Lung (tissue), 12 donors: ENCODE measurements around the gene NEAT1. TPM values are rescaled to one million over a fixed set of nuclear protein-coding genes. Genes with fewer than 3 reads are reported as not detected.

Experiments
- ATAC-seq: fragments of 200-7000 bp; cut with Tn5 transposase; one replicate; pipeline ENCODE4 v1.9.1; 2020; ENCODE audit warnings: moderate number of reproducible peaks; ENCODE audit not compliant: insufficient read depth, low FRiP score
- DNase-seq, 3 donors: peaks; one replicate each; pipeline ENCODE4 v3.0.0-alpha.2; 2013 to 2017
- H3K27ac ChIP-seq, 2 donors: one replicate each; pipeline ENCODE4 v1.5.1; 2013; ENCODE audit warnings: mild to moderate bottlenecking in 2 of 2, moderate library complexity in 2 of 2, control low read depth in 1 of 2, inconsistent platforms in 1 of 2, low read depth in 1 of 2, low read length in 1 of 2
- H3K27me3 ChIP-seq, 3 donors: one replicate each; pipeline ENCODE4 v1.5.1; 2013; ENCODE audit warnings: low read length in 2 of 3; ENCODE audit not compliant: control insufficient read depth in 3 of 3, insufficient read depth in 3 of 3
- H3K36me3 ChIP-seq, 4 donors: one replicate each; pipeline ENCODE4 v1.5.1; 2013; ENCODE audit warnings: low read length in 4 of 4, mild to moderate bottlenecking in 1 of 4, moderate library complexity in 1 of 4; ENCODE audit not compliant: control insufficient read depth in 4 of 4, insufficient read depth in 4 of 4
- H3K4me1 ChIP-seq, 5 donors: one replicate each; pipeline ENCODE4 v1.5.1; 2013; ENCODE audit warnings: low read length in 5 of 5, mild to moderate bottlenecking in 2 of 5, moderate library complexity in 1 of 5; ENCODE audit not compliant: control insufficient read depth in 5 of 5, insufficient read depth in 5 of 5
- H3K4me3 ChIP-seq: one replicate; pipeline ENCODE4 v1.5.1; 2013; ENCODE audit warnings: mild to moderate bottlenecking, control low read depth, moderate library complexity
- H3K9ac ChIP-seq, 2 donors: one replicate each; pipeline ENCODE4 v1.5.1; 2013; ENCODE audit warnings: low read length in 2 of 2, control low read depth in 1 of 2; ENCODE audit not compliant: insufficient read depth in 1 of 2
- H3K9me3 ChIP-seq, 4 donors: one replicate each; pipeline ENCODE4 v1.5.1; 2013; ENCODE audit warnings: low read length in 3 of 4, mild to moderate bottlenecking in 1 of 4, moderate library complexity in 1 of 4; ENCODE audit not compliant: control insufficient read depth in 4 of 4, insufficient read depth in 3 of 4
- WGBS, 2 donors: extraction: QIAGEN DNeasy Blood & Tissue Kit; methylation state at CpG; one replicate each; pipeline ENCODE4 v1.1.7; 2013; 5-methylcytosine and 5-hydroxymethylcytosine counted together
- polyA plus RNA-seq, 2 donors: library from polyadenylated mRNA; stranded (reverse); fragments of 200-250 nt; gene quantifications; one replicate each; pipeline ENCODE4 v1.2.1, GENCODE V29; 2013
- total RNA-seq, 2 donors: library from RNA; depleted of rRNA in 1 of 2; stranded (reverse); fragments of >200 nt in 1 of 2; gene quantifications; one replicate each; pipeline ENCODE4 v1.2.1, GENCODE V29; 2014 to 2021
- TF ChIP-seq, protein P1 (sequence below): IDR thresholded peaks from 2 replicates; pipeline ENCODE4 v1.5.1; 2012; ENCODE audit warnings: mild to moderate bottlenecking; ENCODE audit errors: control extremely low read depth, extremely low read depth
- donor health status: control.
- donor health status: control.
- donor health status: Bipolar disorder and iron deficiency.
- donor health status: healthy.
- donor health status: DM: yes; HTN: yes; CAD: no.

The NEAT1 gene
- total and polyA plus RNA-seq, 4 donors, result 481 to 1,176 (median 715) TPM

DNA sequence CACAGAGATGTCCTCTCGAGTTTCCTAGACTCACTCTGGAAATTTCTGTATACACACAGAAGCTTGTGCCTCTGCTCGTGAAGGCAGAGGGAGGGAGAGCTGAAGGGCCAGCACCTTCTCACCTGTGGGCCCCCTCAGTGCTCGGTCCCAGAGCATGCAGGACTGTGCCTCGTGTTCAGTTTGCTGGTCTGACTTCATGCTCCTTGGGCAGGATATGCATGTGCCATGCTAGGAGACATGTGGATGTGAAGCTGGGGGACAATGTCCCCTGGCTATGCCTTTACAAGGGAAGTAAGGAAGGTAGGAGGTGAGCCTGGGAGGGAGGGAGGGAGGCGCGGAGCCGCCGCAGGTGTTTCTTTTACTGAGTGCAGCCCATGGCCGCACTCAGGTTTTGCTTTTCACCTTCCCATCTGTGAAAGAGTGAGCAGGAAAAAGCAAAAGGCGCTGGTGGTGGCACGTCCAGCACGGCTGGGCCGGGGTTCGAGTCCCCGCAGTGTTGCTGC, 22.6 kb downstream of the NEAT1 start:
- H3K9ac ChIP-seq, result no peak overlapping the region
- no peak overlapping the region for H3K4me3 ChIP-seq
- peaks cover 0 to 10% (median 2%) of the 10 kb centered on the region in 5 donors for H3K4me1 ChIP-seq
- peak overlapping the region in 1 of 2 donors; percentile 27 for H3K27ac ChIP-seq
- DNase-seq (no peak), ATAC-seq (no peak)
- no peaks in the 10 kb centered on the region for H3K27me3 ChIP-seq
- TF ChIP-seq, protein P1, sequence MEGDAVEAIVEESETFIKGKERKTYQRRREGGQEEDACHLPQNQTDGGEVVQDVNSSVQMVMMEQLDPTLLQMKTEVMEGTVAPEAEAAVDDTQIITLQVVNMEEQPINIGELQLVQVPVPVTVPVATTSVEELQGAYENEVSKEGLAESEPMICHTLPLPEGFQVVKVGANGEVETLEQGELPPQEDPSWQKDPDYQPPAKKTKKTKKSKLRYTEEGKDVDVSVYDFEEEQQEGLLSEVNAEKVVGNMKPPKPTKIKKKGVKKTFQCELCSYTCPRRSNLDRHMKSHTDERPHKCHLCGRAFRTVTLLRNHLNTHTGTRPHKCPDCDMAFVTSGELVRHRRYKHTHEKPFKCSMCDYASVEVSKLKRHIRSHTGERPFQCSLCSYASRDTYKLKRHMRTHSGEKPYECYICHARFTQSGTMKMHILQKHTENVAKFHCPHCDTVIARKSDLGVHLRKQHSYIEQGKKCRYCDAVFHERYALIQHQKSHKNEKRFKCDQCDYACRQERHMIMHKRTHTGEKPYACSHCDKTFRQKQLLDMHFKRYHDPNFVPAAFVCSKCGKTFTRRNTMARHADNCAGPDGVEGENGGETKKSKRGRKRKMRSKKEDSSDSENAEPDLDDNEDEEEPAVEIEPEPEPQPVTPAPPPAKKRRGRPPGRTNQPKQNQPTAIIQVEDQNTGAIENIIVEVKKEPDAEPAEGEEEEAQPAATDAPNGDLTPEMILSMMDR, result no peak
- peaks cover 0 to 3% (median 0%) of the 10 kb centered on the region in 4 donors for H3K9me3 ChIP-seq
- 89 to 94% methylated on average over 15 of the region's 15 CpGs for WGBS, 2 donors
- peaks cover 0 to 39% (median 5%) of the 10 kb centered on the region in 4 donors for H3K36me3 ChIP-seq

DNA sequence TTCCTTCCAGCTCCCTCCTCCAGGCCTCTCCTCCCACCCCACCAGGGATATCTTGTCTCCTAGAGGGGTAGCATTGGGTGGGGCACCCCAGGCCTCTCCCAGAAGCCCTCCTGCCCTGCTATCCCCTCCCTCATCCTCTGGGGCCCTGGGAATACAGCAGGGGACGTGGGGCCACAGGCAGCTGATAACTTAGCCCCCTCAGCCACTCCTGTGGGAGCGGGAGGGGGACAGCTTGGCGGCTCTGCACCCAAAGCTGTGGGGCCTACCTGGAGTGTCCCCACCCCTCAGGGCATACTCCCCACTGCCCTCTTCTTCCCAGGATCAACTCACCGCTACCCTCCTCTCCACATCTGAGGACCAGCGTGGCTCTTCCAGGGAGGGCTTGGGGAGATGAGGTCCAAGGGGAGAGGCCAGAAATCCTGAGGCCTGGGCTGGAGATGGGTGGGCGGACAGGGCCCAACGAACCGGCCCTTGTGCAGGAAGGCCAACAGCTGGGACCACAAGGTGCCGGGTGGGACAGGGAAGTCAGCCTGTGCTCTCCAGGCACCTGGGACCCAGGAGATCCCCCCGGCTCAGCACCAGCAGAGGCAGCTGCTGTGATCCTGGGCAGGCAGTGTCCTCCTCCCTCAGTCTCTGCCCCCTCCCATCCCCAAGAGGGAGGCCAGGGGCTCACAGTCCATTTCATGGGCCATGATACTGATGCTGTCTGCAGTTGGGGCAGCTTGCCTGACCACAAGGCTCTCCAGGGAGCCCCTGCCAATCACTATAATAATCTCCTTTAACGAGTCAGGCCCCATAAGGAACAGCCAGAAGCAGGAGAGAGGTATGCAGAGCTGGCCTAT, 23.2 kb downstream of the NEAT1 start:
- peaks cover 0 to 3% (median 0%) of the 10 kb centered on the region in 4 donors for H3K9me3 ChIP-seq
- TF ChIP-seq, protein P1, result no peak
- ATAC-seq, result no peak
- peaks cover 0 to 10% (median 2%) of the 10 kb centered on the region in 5 donors for H3K4me1 ChIP-seq
- peaks cover 0 to 36% (median 5%) of the 10 kb centered on the region in 4 donors for H3K36me3 ChIP-seq
- H3K9ac ChIP-seq, result no peak overlapping the region
- no peak for DNase-seq
- 82 to 89% methylated on average over 11 of the region's 11 CpGs for WGBS, 2 donors
- H3K27ac ChIP-seq, result peak overlapping the region; percentile 12 to 37
- no peak overlapping the region for H3K4me3 ChIP-seq
- H3K27me3 ChIP-seq, result no peaks in the 10 kb centered on the region

DNA sequence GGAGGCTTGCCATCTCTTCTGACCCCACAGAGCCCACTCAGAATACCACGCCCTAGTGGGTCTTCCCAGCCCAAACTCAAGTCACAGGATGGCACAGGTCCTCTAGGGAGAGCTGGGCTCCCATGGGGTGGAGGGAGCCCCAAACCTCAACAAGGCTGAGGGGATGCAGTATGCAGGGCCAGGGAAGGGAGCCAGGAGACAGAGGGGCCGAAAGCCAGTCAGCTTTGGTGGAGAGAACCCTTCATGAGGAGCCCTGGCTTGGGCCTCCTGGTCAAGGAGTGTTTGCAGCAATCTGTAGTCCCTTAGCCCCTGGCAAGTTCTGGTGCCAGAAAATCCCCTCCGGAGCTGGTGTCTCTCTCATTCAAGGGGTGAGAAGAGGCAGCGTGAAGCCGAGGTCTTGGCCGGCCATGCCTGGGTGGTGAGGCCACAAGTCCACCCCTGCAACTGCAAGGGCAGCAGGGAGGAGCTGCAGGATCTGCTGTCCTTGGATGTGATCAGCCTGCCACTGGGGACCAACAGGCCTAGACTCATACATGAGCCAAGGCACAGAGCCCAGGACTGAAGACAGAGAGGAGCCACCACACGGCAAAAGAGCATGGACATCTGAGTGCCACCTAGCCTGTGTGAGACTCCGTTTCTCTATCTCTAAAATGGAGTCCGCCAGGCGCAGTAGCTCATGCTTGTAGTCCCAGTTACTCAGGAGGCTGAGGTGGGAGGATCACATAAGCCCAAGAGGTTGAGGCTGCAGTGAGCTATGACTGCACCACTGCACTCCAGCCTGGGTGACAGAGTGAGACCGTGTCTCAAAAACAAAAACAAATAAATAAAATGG, 24.1 kb downstream of the NEAT1 start:
- no peak overlapping the region for H3K9ac ChIP-seq
- H3K4me3 ChIP-seq, result no peak overlapping the region
- H3K36me3 ChIP-seq, result peaks cover 0 to 35% (median 5%) of the 10 kb centered on the region in 4 donors
- no peak for DNase-seq
- H3K27ac ChIP-seq, result peak overlapping the region in 1 of 2 donors; percentile 37
- TF ChIP-seq, protein P1, result no peak
- H3K4me1 ChIP-seq, result peaks cover 0 to 10% (median 2%) of the 10 kb centered on the region in 5 donors
- H3K9me3 ChIP-seq, result no peaks in the 10 kb centered on the region
- ATAC-seq, result no peak
- H3K27me3 ChIP-seq, result no peaks in the 10 kb centered on the region
- WGBS, 2 donors, result 89 to 94% methylated on average over 11 of the region's 11 CpGs
